GM12865 (cell line): ENCODE data around the gene HOXB8.

Source experiments
- DNase-seq: peaks from one replicate; pipeline ENCODE4 v3.0.0; 2010; ENCODE audit warnings: low read depth
- H3K4me3 ChIP-seq: 2 replicates; pipeline ENCODE4 v1.5.1; 2011; ENCODE audit warnings: mild to moderate bottlenecking, low read depth, low read length, control low read depth
- TF ChIP-seq, protein P1 (sequence below): IDR thresholded peaks from 2 replicates; pipeline ENCODE4 v1.5.1; 2011; ENCODE audit warnings: low read length, control low read depth, low read depth, inconsistent platforms; ENCODE audit not compliant: insufficient read depth; ENCODE audit errors: missing control alignments

Gene HOXB8

DNA sequence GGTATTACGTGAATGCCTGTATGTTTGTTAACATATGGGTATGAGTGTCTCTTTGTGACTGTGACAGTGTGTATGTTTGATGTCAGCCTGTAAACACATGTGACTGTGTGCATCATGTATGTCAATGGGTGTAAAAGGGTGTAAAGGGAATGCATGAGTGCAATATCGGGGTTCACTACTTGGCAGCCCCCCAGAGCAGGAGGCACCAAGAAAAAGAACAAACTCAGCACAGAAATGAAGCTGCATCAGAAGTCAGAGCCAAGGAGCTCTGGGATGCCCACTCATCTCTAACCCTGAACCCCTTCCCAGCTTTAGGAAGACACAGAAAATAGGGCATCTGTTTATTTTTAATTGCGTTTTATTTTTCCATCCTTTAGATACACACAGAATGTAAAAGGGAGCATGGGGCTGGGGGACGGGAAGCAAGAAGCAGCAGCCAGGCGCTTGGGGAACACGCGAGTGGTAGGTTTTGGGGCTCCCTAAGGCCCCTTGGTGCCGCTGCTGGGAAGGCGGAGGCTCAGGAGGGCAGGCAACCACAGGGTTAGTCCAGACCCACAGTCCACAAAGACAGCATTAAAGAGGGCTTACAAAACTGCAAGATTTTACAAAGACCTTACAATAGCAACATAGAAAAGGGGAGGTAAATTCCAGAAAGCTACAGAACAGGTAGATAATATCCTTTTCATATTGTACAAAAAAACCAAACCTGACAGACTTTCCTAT is 8.0 kb downstream of the HOXB8 start:
- H3K4me3 ChIP-seq, result no peak overlapping the region
- no peak for DNase-seq
- TF ChIP-seq, protein P1, sequence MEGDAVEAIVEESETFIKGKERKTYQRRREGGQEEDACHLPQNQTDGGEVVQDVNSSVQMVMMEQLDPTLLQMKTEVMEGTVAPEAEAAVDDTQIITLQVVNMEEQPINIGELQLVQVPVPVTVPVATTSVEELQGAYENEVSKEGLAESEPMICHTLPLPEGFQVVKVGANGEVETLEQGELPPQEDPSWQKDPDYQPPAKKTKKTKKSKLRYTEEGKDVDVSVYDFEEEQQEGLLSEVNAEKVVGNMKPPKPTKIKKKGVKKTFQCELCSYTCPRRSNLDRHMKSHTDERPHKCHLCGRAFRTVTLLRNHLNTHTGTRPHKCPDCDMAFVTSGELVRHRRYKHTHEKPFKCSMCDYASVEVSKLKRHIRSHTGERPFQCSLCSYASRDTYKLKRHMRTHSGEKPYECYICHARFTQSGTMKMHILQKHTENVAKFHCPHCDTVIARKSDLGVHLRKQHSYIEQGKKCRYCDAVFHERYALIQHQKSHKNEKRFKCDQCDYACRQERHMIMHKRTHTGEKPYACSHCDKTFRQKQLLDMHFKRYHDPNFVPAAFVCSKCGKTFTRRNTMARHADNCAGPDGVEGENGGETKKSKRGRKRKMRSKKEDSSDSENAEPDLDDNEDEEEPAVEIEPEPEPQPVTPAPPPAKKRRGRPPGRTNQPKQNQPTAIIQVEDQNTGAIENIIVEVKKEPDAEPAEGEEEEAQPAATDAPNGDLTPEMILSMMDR, result no peak

DNA sequence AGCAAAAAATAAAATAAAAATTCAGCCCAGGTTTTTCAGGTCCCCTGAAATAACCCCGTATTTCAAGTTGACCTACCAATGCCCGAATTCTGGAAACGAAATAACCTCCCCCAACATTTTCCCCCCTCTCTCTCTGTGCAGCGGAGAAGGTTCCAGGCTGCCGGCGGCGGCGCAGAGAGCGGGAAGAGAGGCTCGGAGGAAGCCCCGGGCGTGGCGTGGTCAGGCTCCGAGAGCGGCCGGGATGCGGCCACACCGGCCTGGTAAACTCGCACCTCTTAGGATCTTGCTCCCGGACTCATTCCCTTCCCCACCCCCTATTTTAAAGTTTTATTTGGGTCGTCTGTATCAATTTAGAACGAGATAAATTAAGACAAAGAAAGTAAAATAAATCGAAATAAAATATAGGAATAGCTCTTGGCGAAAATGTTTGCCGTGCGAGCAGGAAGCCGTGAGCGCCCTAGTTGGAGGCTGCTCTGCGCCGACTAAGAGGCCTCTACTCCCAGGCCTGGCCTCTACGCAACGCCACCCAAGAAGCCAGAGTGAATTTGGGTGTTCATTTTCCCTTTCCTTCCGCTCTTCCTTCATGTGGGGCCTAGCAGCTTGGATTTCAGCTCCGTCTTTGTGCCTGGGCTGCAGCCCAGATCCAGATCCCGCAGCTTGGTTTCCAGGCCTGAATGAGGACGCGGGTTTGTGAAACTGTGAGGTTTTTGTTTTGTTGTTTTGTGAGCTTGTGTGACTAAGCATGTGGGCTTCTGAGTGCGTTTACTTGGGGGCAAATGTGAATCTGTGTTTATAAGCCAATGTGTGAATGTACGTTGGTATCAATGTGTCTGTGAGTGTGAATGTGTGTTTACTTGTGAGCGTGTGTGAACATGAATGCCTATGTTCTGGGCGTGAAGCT is 8.9 kb downstream of the HOXB8 start:
- no peak overlapping the region for H3K4me3 ChIP-seq
- TF ChIP-seq, protein P1, result no peak
- no peak for DNase-seq

DNA sequence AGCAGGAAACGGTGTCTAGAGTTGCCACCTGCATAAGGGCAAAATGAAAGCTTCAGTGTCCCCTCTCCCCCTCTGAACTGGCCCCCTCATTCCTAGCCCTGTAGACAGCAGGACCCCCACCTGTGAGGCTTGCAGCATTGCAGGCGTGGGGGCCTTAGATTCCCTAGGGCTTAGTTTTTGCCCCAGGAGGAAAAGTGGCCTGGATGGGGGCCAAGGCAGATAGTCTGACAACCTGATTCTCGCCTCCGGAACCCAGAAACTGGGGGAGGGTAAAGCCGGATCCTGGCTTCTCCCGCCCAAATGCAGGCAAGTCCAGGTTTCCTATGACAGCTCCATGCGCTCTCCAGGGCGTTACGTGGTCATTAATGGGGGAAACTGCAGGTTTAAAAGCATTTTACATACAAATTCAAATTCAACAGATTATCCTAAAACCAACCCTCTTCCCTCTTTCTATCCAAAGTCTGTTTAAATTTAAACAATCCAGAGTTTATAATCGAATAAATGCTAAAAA is 9.6 kb downstream of the HOXB8 start:
- H3K4me3 ChIP-seq, result no peak overlapping the region
- TF ChIP-seq, protein P1, result no peak
- no peak for DNase-seq

DNA sequence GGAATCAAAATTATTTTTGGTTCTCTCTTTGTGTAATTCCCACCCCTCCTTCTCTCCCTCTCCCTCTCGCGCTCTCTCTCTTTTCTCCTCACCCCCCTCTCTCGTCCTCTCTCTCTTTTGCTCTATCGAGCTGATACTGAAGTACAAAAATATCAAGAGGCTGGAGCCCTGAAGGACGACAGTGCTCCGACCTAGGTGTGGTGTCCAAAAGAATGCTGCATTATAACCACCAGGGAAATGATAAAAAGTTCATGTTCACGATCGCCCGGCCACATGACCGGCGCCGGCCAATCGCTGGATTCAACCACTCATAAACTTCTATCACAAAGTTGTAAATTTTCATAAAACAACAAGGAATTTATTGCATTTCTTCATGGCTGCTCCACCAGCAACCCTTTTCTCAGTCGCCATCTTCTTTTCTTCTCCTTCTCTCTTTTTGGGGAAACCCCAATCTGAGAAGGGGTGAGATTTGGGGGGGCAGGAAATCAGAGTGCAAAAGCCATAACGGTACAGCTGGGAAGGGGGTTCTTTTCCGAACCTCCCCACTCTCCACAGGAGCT is 10.2 kb downstream of the HOXB8 start, which contains the start of gene HOXB6:
Gene HOXB6 (minus strand): TSS at position 217 of the 560 bp plus-strand sequence. CDS start 6,836 bp downstream, outside the sequence.
- no peak within 1 kb of the TSS for H3K4me3 ChIP-seq
- no peak for DNase-seq
- TF ChIP-seq, protein P1, result no peak

DNA sequence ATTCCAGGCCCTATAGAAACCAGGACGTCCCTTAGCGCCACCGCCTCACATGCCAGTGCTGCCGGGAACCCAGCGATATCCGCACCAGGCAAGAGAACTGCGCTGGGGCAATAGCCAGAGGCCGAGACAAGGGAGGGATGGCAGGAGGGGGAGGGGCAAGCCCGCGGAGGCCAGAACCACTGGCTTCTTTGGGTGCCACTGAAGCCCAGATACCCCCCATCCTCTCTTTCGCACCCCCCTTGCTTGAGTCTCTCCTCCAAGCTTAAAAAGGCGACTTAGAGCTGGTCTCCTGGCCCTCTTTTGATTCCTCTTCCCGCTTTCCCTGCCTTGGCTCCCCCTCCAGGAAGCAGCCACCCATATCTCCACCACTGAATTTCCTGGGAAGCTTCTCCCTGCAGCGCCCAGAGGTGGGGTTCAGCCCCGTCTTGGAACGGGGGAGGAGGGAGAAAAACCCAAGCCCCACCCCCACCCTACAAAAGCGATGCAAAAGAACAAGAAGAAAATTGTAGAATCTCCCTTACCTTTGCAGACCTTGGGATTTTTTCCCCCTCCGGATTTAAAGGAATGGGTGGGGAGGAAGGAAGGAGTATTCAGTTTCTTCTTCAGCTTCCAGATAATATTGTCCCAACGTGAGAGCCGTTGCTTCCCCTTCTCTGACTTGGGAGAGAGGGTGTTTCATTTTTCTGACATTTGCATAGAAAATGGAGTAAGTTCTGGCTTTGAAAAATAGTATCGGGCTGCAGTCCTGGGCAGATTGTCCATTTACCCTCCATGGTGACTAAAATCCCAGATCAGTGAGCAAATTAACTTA is 10.9 kb downstream of the HOXB8 start:
- DNase-seq, result no peak
- H3K4me3 ChIP-seq, result no peak overlapping the region
- TF ChIP-seq, protein P1, result no peak
